Measurements from ENCODE around the gene ALKBH7.

- TF ChIP-seq POLR2A (IDR thresholded peaks at IDR 0.05) (no peak), CTCF (IDR thresholded peaks at IDR 0.05) (no peak)
Measured at GRCh38 chr19:6387372-6387771, 14.8 kb downstream of the ALKBH7 start.
